T47D (cell line): ENCODE data around the gene PPP1R9A.

Experiments
- DNase-seq, 2 experiments: peaks; one replicate each; pipeline versions ENCODE4 v3.0.0 to v3.0.0-alpha.2; 2011 to 2012; ENCODE audit warnings: low read depth in 1 of 2, low spot score in 1 of 2
- JUND ChIP-seq: IDR thresholded peaks from 2 replicates; pipeline ENCODE4 v1.6.1; 2012; ENCODE audit warnings: low read depth
- in situ Hi-C: cut with HindIII; loops from 2 replicates; pipeline ENCODE4 v1.10.0; 2016; ENCODE audit warnings: low sequenced_read_pairs, low pct_unique_long_range_greater_than_20kb

Gene PPP1R9A

GRCh38 chr7:95190515-95190914 is 283.1 kb downstream of the PPP1R9A start:
- no peak for DNase-seq
- in situ Hi-C loops: no loop called here
- TF ChIP-seq JUND: no peak

- TF ChIP-seq JUND: no peak
- in situ Hi-C loops: no loop called here
- DNase-seq: no peak
Measured at GRCh38 chr7:95191795-95192194, 284.4 kb downstream of the PPP1R9A start.

GRCh38 chr7:95198863-95199262 is 291.5 kb downstream of the PPP1R9A start:
- DNase-seq: no peak
- TF ChIP-seq JUND: no peak
- in situ Hi-C loops: no loop called here

GRCh38 chr7:95199779-95200558 is 292.6 kb downstream of the PPP1R9A start:
- no peak for TF ChIP-seq JUND
- in situ Hi-C loops: no loop called here
- DNase-seq: peak; percentile 15 to 72

GRCh38 chr7:95200741-95201140 is 293.3 kb downstream of the PPP1R9A start:
- in situ Hi-C loops: no loop called here
- DNase-seq: no peak

GRCh38 chr7:95201727-95202126 is 294.3 kb downstream of the PPP1R9A start:
- in situ Hi-C loops: no loop called here
- no peak for TF ChIP-seq JUND
- DNase-seq: no peak

More at GRCh38 chr7:95200741-95201140, 293.3 kb downstream of the PPP1R9A start:
- TF ChIP-seq JUND: no peak

GRCh38 chr7:95204618-95205017 is 297.2 kb downstream of the PPP1R9A start:
- DNase-seq: no peak
- in situ Hi-C loops: no loop called here
- no peak for TF ChIP-seq JUND

- no peak for TF ChIP-seq JUND
- no peak for DNase-seq
- in situ Hi-C loops: no loop called here
Measured at GRCh38 chr7:95205665-95206225, 298.4 kb downstream of the PPP1R9A start.

GRCh38 chr7:95209276-95209675 is 301.9 kb downstream of the PPP1R9A start:
- TF ChIP-seq JUND: no peak
- DNase-seq: no peak
- in situ Hi-C loops: no loop called here

- no peak for DNase-seq
- TF ChIP-seq JUND: no peak
- in situ Hi-C loops: no loop called here
Measured at GRCh38 chr7:95209788-95210187, 302.4 kb downstream of the PPP1R9A start.

GRCh38 chr7:95213148-95213547 is 305.8 kb downstream of the PPP1R9A start:
- TF ChIP-seq JUND: no peak

GRCh38 chr7:95213809-95214492 is 306.6 kb downstream of the PPP1R9A start:
- no peak for DNase-seq
- in situ Hi-C loops: no loop called here
- no peak for TF ChIP-seq JUND

More at GRCh38 chr7:95213148-95213547, 305.8 kb downstream of the PPP1R9A start:
- in situ Hi-C loops: no loop called here
- DNase-seq: no peak

- in situ Hi-C loops: no loop called here
- DNase-seq: no peak
- no peak for TF ChIP-seq JUND
Measured at GRCh38 chr7:95219721-95220120, 312.3 kb downstream of the PPP1R9A start.
